ENCODE results near the gene PLA2G2C. TPM values are rescaled to one million over a fixed set of nuclear protein-coding genes. Genes with fewer than 3 reads are reported as not detected.
A peak's percentile ranks its signal among the peaks of the same experiment; 100 is the strongest.

The PLA2G2C gene
- total RNA-seq, 1 experiment from 2014 or later = not detected

- Histone ChIP-seq H3K27ac (ENCODE audit: low read depth, low read length, poor library complexity, severe bottlenecking) (no peak overlapping the region), H3K27me3 (replicated peaks; ENCODE audit: insufficient read depth, low read depth, low read length, poor library complexity) (peaks cover 83% of the 10 kb centered on the region), H3K9me3 (ENCODE audit: low read depth, low read length, poor library complexity, severe bottlenecking) (no peaks in the 10 kb centered on the region), H3K36me3 (ENCODE audit: insufficient read depth, low read length, poor library complexity, severe bottlenecking) (no peaks in the 10 kb centered on the region), H3K4me3 (ENCODE audit: low read depth, low read length, poor library complexity, severe bottlenecking) (no peak overlapping the region), H3K4me1 (ENCODE audit: insufficient read depth, low read length, poor library complexity, severe bottlenecking) (no peaks in the 10 kb centered on the region)
- no peak for DNase-seq (ENCODE audit: low spot score)
- intact Hi-C loops (cut with micrococcal nuclease; ENCODE audit: unreplicated experiment) = no loop called here
- ChIA-PET POLR2A (ENCODE audit: low non-redundant PET) (no interaction called here), CTCF (interaction anchor here (0.5 kb wide), 1 partner anchor 423 kb away, joined by 3 read pairs; no protein-coding TSS in a partner anchor)
- BruUV-seq (replicated peaks) = no TSS peak
- no peak for TF ChIP-seq EZH2 (IDR thresholded peaks at IDR 0.05; ENCODE audit: borderline replicate concordance, low read depth, low read length, poor library complexity, severe bottlenecking)
- TF ChIP-seq CTCF (conservative IDR thresholded peaks at IDR 0.05; ENCODE audit: low read depth, low read length) = no peak
Measured at GRCh38 chr1:20187103-20187812, 940 bp upstream of the PLA2G2C start.

- intact Hi-C loops (cut with micrococcal nuclease; ENCODE audit: unreplicated experiment) = no loop called here
- DNase-seq (ENCODE audit: low spot score) = no peak
- peak; percentile 12 for TF ChIP-seq EZH2 (IDR thresholded peaks at IDR 0.05; ENCODE audit: borderline replicate concordance, low read depth, low read length, poor library complexity, severe bottlenecking)
- TF ChIP-seq CTCF (conservative IDR thresholded peaks at IDR 0.05; ENCODE audit: low read depth, low read length) = no peak
- Histone ChIP-seq H3K4me1 (ENCODE audit: insufficient read depth, low read length, poor library complexity, severe bottlenecking) (no peaks in the 10 kb centered on the region), H3K27me3 (replicated peaks; ENCODE audit: insufficient read depth, low read depth, low read length, poor library complexity) (peaks cover 71% of the 10 kb centered on the region), H3K4me3 (ENCODE audit: low read depth, low read length, poor library complexity, severe bottlenecking) (no peak overlapping the region), H3K27ac (ENCODE audit: low read depth, low read length, poor library complexity, severe bottlenecking) (no peak overlapping the region), H3K9me3 (ENCODE audit: low read depth, low read length, poor library complexity, severe bottlenecking) (no peaks in the 10 kb centered on the region), H3K36me3 (ENCODE audit: insufficient read depth, low read length, poor library complexity, severe bottlenecking) (no peaks in the 10 kb centered on the region)
- BruUV-seq (replicated peaks) = no TSS peak
- POLR2A ChIA-PET (ENCODE audit: low non-redundant PET) = no interaction called here
- CTCF ChIA-PET = no interaction called here
Measured at GRCh38 chr1:20184997-20185833, 1.1 kb downstream of the PLA2G2C start.

DNA sequence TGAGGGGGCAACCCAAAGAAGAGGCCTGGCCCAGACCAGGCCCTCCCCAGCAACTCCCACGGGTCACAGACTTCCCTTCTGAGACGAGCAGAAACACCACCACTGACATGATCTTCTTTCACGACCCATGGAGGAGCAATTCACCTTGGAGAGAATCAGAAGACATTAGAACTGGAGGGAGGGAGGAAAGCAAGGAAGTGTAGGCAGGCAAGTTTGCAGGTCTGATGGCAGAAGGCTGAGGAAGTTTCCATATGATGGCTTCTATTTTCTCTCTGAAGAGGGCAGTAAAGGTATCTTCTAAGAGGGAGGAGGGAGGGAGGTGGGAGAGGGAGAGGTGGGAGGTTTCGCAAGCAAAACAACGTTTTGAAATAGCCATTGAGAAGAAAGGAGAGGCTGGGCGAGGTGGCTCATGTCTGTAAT, 1.8 kb downstream of the PLA2G2C start:
- Histone ChIP-seq H3K27me3 (replicated peaks; ENCODE audit: insufficient read depth, low read depth, low read length, poor library complexity) (peaks cover 64% of the 10 kb centered on the region), H3K4me1 (ENCODE audit: insufficient read depth, low read length, poor library complexity, severe bottlenecking) (no peaks in the 10 kb centered on the region), H3K4me3 (ENCODE audit: low read depth, low read length, poor library complexity, severe bottlenecking) (no peak overlapping the region), H3K36me3 (ENCODE audit: insufficient read depth, low read length, poor library complexity, severe bottlenecking) (no peaks in the 10 kb centered on the region), H3K9me3 (ENCODE audit: low read depth, low read length, poor library complexity, severe bottlenecking) (no peaks in the 10 kb centered on the region), H3K27ac (ENCODE audit: low read depth, low read length, poor library complexity, severe bottlenecking) (no peak overlapping the region)
- CTCF ChIA-PET = no interaction called here
- DNase-seq (ENCODE audit: low spot score) = no peak
- POLR2A ChIA-PET (ENCODE audit: low non-redundant PET) = no interaction called here
- intact Hi-C loops (cut with micrococcal nuclease; ENCODE audit: unreplicated experiment) = no loop called here
- no peak for TF ChIP-seq CTCF (conservative IDR thresholded peaks at IDR 0.05; ENCODE audit: low read depth, low read length)
- BruUV-seq (replicated peaks) = no TSS peak
